ENCODE data around the gene PINK1. TPM values are rescaled to one million over a fixed set of nuclear protein-coding genes. Genes with fewer than 3 reads are reported as not detected.
A peak's percentile ranks its signal among the peaks of the same experiment; 100 is the strongest.

Gene PINK1
- total RNA-seq, 3 donors from 2014 or later = 92.1 to 146 (median 94.1) TPM

DNA sequence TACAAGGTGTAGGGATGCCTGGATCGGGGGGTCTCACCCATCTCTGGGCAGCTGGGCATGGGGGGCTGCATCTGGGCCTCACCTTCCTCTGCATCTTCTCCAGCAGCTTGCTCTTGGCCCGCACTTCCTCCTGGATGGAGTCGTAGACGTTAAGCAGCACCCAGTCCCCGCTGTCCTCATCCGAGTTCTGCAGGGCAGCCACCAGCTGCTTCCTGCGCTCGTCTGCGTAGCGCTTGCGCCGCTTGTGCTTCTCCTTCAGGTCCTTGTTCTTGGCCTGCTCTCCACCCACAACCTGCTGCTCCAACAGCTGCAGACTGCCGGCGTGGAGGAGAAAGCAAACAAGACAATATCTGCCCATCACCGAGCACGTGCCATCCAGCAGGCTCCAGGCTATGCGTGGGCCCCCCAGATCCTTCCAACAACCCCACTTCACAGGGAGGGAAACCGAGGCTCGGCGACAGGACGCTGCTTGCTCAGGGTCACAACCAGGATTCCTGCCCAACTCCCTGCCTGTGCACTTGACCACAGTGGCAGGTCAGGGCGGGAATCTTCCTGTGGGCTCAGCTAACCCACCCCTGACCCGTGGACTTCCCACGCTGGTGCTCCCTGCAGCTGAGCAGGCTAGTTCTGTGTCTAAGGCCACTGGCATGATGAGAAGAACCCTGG is 49.4 kb downstream of the PINK1 start:
- H3K4me1 ChIP-seq = no peaks in the 10 kb centered on the region
- no peaks in the 10 kb centered on the region for H3K9me3 ChIP-seq
- no peak overlapping the region for H3K27ac ChIP-seq
- DNase-seq (ENCODE audit: low spot score in 2 of 2) = no peak
- TF ChIP-seq CTCF (IDR thresholded peaks at IDR 0.05) (no peak), POLR2A (IDR thresholded peaks at IDR 0.05) (no peak), POLR2AphosphoS5 (IDR thresholded peaks at IDR 0.05) (no peak)
- H3K4me3 ChIP-seq = no peak overlapping the region
- H3K27me3 ChIP-seq = no peaks in the 10 kb centered on the region
- intact Hi-C loops (cut with DNase I; ENCODE audit: low total_unique reads) = loop anchor here (5.0 kb wide), 1 partner anchor 970 kb away; no protein-coding TSS in a partner anchor
- H3K36me3 ChIP-seq = no peaks in the 10 kb centered on the region

DNA sequence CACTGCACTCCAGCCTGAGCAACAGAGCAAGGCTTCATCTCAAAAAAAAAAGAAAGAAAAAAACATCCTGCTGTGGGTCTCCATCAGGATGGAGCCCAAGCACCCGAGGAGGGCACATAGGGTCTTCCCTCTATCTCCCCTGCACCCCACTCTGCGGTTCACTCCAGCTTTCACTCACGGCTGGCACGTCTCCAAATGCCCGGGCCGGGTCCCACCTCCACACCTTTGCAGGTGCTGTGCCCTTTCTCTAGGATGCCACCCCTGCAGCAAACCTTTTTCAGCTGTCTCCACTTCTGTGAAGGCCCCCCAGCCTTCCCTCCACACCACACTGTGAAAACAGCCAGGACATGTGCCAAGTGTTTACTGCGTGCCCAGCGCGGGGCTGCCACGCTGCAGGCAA is 50.4 kb downstream of the PINK1 start:
- no peaks in the 10 kb centered on the region for H3K36me3 ChIP-seq
- H3K27me3 ChIP-seq = no peaks in the 10 kb centered on the region
- no peak overlapping the region for H3K4me3 ChIP-seq
- H3K9me3 ChIP-seq = no peaks in the 10 kb centered on the region
- H3K27ac ChIP-seq = no peak overlapping the region
- H3K4me1 ChIP-seq = no peaks in the 10 kb centered on the region
- TF ChIP-seq POLR2A (IDR thresholded peaks at IDR 0.05) (no peak), CTCF (IDR thresholded peaks at IDR 0.05) (no peak), POLR2AphosphoS5 (IDR thresholded peaks at IDR 0.05) (no peak)
- intact Hi-C loops (cut with DNase I; ENCODE audit: low total_unique reads) = loop anchor here (5.0 kb wide), 1 partner anchor 969 kb away; no protein-coding TSS in a partner anchor
- no peak for DNase-seq (ENCODE audit: low spot score in 2 of 2)

DNA sequence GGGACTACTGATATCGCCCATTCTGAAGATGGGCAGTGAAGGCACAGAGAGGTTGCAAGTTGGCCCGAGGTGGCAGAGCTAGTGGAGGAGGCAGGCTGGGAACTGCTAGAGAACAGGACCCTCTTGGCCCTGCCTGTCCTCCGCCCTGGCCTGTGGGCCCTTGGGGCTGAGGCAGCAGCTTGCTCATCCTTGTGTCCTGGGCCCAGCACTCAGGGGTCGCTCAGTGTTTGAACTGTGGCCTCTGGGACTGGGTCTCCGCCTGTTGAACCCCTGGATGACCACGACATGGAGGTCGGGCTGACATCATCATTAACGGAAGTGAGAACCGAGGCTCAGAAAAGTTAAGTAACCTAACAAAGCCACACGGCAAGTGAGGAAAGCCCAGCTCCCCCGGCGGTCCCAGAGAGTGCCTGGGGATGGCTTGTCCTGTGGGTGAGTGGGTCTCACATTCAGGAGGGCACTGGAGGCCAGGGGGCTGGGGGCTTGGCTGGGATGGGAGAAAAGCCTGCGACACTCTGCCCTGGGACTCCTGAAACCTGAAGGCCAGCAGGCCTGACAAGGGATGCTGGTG is 50.9 kb downstream of the PINK1 start:
- Histone ChIP-seq H3K9me3 (no peaks in the 10 kb centered on the region), H3K4me1 (no peaks in the 10 kb centered on the region), H3K36me3 (no peaks in the 10 kb centered on the region), H3K4me3 (peak overlapping the region; percentile 20 to 56 (median 31)), H3K27me3 (no peaks in the 10 kb centered on the region), H3K27ac (peak overlapping the region; percentile 25 to 89)
- TF ChIP-seq POLR2A (IDR thresholded peaks at IDR 0.05) (no peak), CTCF (IDR thresholded peaks at IDR 0.05) (no peak), POLR2AphosphoS5 (IDR thresholded peaks at IDR 0.05) (no peak)
- DNase-seq (ENCODE audit: low spot score in 2 of 2) = no peak
- intact Hi-C loops (cut with DNase I; ENCODE audit: low total_unique reads) = loop anchor here (5.0 kb wide), 1 partner anchor 968 kb away; no protein-coding TSS in a partner anchor

DNA sequence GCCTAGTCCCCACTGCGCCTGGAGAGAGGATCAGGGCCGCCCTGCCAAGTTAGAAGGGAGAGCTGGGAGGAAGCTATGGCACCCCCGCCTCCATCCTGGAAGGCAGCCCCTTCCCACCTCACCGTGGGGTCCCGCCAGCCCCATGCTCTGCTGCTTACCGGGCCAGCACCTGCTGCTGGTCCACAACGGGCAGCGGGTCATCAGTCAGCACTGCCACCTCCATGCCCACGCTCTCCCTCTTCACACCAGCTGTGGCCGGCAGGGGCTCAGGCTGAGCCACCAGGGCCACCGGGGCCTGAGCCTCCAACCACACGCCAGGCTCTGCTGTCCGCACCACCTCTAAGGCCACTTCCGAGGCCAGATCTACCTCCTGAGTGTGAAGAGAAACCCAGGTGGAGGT is 51.4 kb downstream of the PINK1 start:
- DNase-seq (ENCODE audit: low spot score in 2 of 2) = no peak
- no peaks in the 10 kb centered on the region for H3K36me3 ChIP-seq
- no peaks in the 10 kb centered on the region for H3K27me3 ChIP-seq
- intact Hi-C loops (cut with DNase I; ENCODE audit: low total_unique reads) = loop anchor here (5.0 kb wide), 1 partner anchor 968 kb away; no protein-coding TSS in a partner anchor
- no peaks in the 10 kb centered on the region for H3K4me1 ChIP-seq
- peak overlapping the region; percentile 20 to 56 (median 31) for H3K4me3 ChIP-seq
- TF ChIP-seq CTCF (IDR thresholded peaks at IDR 0.05) (no peak), POLR2AphosphoS5 (IDR thresholded peaks at IDR 0.05) (no peak), POLR2A (IDR thresholded peaks at IDR 0.05) (no peak)
- no peaks in the 10 kb centered on the region for H3K9me3 ChIP-seq
- peak overlapping the region; percentile 25 to 89 for H3K27ac ChIP-seq

GRCh38 chr1:20685099-20685662 is 51.9 kb downstream of the PINK1 start:
- intact Hi-C loops (cut with DNase I; ENCODE audit: low total_unique reads) = no loop called here
- no peak for DNase-seq (ENCODE audit: low spot score in 2 of 2)
- peak overlapping the region; percentile 25 to 89 for H3K27ac ChIP-seq
- H3K4me1 ChIP-seq = no peaks in the 10 kb centered on the region
- H3K36me3 ChIP-seq = no peaks in the 10 kb centered on the region
- H3K9me3 ChIP-seq = no peaks in the 10 kb centered on the region
- H3K4me3 ChIP-seq = peak overlapping the region; percentile 20 to 56 (median 31)
- H3K27me3 ChIP-seq = no peaks in the 10 kb centered on the region
- no peak for TF ChIP-seq POLR2AphosphoS5 (IDR thresholded peaks at IDR 0.05)
- no peak for TF ChIP-seq POLR2A (IDR thresholded peaks at IDR 0.05)
- no peak for TF ChIP-seq CTCF (IDR thresholded peaks at IDR 0.05)
